DOHH2 (cell line): ENCODE results near the gene IFI27L1.

Source experiments
- H3F3A ChIP-seq: fragments of 200-600 bp; sonication (generic), shearing (Covaris generic); 2 replicates; pipeline ENCODE4 v1.6.0; 2016; ENCODE audit warnings: antibody characterized with exemption, mild to moderate bottlenecking; ENCODE audit not compliant: control insufficient read depth, insufficient read depth
- H3K27ac ChIP-seq: fragments of 200-600 bp; sonication (generic); 2 replicates; pipeline ENCODE4 v1.5.1; 2014; ENCODE audit warnings: low read depth, mild to moderate bottlenecking, low read length, moderate library complexity
- H3K27me3 ChIP-seq: fragments of 200-600 bp; sonication (generic); 2 replicates; pipeline ENCODE4 v1.6.1; 2014; ENCODE audit warnings: mild to moderate bottlenecking, low read length, mixed read lengths; ENCODE audit not compliant: control insufficient read depth
- H3K36me3 ChIP-seq: fragments of 200-600 bp; sonication (generic); 2 replicates; pipeline ENCODE4 v1.6.1; 2014; ENCODE audit warnings: mild to moderate bottlenecking, low read length, moderate library complexity, mixed read lengths; ENCODE audit not compliant: control insufficient read depth
- H3K4me1 ChIP-seq: fragments of 200-600 bp; sonication (generic); 2 replicates; pipeline ENCODE4 v1.6.1; 2014; ENCODE audit warnings: mild to moderate bottlenecking, low read length, mixed read lengths; ENCODE audit not compliant: control insufficient read depth
- H3K4me2 ChIP-seq: fragments of 200-600 bp; sonication (generic); 2 replicates; pipeline ENCODE4 v1.6.0; 2014; ENCODE audit warnings: mild to moderate bottlenecking, low read length, moderate library complexity
- H3K4me3 ChIP-seq: fragments of 200-600 bp; sonication (generic); 2 replicates; pipeline ENCODE4 v1.5.1; 2014; ENCODE audit warnings: mild to moderate bottlenecking, low read length, mixed read lengths
- H3K79me2 ChIP-seq: fragments of 200-600 bp; sonication (generic); 2 replicates; pipeline ENCODE4 v1.6.1; 2014; ENCODE audit warnings: mild to moderate bottlenecking, low read length, mixed read lengths; ENCODE audit not compliant: control insufficient read depth
- H3K9me2 ChIP-seq: fragments of 200-600 bp; sonication (generic); replicated peaks from 2 replicates; pipeline ENCODE4 v1.6.1; 2014; ENCODE audit warnings: mild to moderate bottlenecking, low read length, mixed read lengths; ENCODE audit not compliant: control insufficient read depth
- H3K9me3 ChIP-seq: fragments of 200-600 bp; sonication (generic); 2 replicates; pipeline ENCODE4 v1.6.1; 2014; ENCODE audit warnings: antibody characterized with exemption, low read length, mixed read lengths; ENCODE audit not compliant: control insufficient read depth, insufficient read depth
- H4K20me1 ChIP-seq: fragments of 200-600 bp; sonication (generic); 2 replicates; pipeline ENCODE4 v1.6.0; 2014; ENCODE audit warnings: low read depth, mild to moderate bottlenecking, antibody characterized with exemption, low read length, moderate library complexity; ENCODE audit not compliant: control insufficient read depth, insufficient read depth
- EZH2phosphoT487 ChIP-seq: fragments of 200-600 bp; sonication (generic); IDR thresholded peaks from 2 replicates; pipeline ENCODE4 v1.6.1; 2017; ENCODE audit warnings: borderline replicate concordance, mild to moderate bottlenecking, antibody characterized with exemption, low read length, moderate library complexity, mixed read lengths
- TF ChIP-seq, protein P1 (sequence below): fragments of 200-600 bp; sonication (generic); IDR thresholded peaks from one replicate; pipeline ENCODE4 v1.5.1; 2014; ENCODE audit warnings: antibody characterized with exemption, mild to moderate bottlenecking, low read depth, low read length; ENCODE audit not compliant: poor library complexity, severe bottlenecking

The IFI27L1 gene

GRCh38 chr14:94036313-94037167, 44.6 kb upstream of the IFI27L1 start:
- Histone ChIP-seq H4K20me1 (no peaks in the 10 kb centered on the region), H3K79me2 (no peaks in the 10 kb centered on the region), H3K4me3 (no peak overlapping the region), H3K9me2 (no peaks in the 10 kb centered on the region), H3K27me3 (no peaks in the 10 kb centered on the region), H3F3A (no peaks in the 10 kb centered on the region), H3K4me1 (no peaks in the 10 kb centered on the region), H3K4me2 (no peak overlapping the region), H3K27ac (no peak overlapping the region), H3K9me3 (no peaks in the 10 kb centered on the region), H3K36me3 (no peaks in the 10 kb centered on the region)
- TF ChIP-seq, protein P1, sequence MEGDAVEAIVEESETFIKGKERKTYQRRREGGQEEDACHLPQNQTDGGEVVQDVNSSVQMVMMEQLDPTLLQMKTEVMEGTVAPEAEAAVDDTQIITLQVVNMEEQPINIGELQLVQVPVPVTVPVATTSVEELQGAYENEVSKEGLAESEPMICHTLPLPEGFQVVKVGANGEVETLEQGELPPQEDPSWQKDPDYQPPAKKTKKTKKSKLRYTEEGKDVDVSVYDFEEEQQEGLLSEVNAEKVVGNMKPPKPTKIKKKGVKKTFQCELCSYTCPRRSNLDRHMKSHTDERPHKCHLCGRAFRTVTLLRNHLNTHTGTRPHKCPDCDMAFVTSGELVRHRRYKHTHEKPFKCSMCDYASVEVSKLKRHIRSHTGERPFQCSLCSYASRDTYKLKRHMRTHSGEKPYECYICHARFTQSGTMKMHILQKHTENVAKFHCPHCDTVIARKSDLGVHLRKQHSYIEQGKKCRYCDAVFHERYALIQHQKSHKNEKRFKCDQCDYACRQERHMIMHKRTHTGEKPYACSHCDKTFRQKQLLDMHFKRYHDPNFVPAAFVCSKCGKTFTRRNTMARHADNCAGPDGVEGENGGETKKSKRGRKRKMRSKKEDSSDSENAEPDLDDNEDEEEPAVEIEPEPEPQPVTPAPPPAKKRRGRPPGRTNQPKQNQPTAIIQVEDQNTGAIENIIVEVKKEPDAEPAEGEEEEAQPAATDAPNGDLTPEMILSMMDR, result peak; percentile 93
- TF ChIP-seq EZH2phosphoT487, result no peak

GRCh38 chr14:94037954-94038353, 43.2 kb upstream of the IFI27L1 start:
- no peak for TF ChIP-seq EZH2phosphoT487
- TF ChIP-seq, protein P1, result no peak
- Histone ChIP-seq H3K79me2 (no peaks in the 10 kb centered on the region), H3K27me3 (no peaks in the 10 kb centered on the region), H3K4me3 (no peak overlapping the region), H3K9me3 (no peaks in the 10 kb centered on the region), H3K4me1 (no peaks in the 10 kb centered on the region), H3K27ac (no peak overlapping the region), H3F3A (no peaks in the 10 kb centered on the region), H3K36me3 (no peaks in the 10 kb centered on the region), H3K4me2 (no peak overlapping the region), H3K9me2 (no peaks in the 10 kb centered on the region), H4K20me1 (no peaks in the 10 kb centered on the region)

DNA sequence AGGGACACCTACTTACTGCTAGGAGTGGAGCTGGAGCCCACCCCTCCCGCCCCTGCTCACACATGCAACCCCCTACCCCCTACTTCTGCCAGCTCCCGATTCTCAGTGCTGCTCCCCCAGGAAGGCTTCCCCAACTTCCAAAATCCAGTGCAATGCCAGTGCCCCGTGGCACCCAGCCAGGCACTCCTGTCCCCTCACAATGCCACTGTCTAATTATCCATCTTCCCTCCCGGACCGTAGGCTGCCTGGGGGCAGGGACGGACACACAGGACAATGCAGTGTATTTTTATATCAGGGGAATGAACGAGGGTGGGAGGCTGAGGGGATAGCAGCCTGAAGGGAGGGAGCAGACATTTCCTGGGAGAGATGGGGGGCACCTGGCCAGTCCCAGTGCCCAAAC, 42.6 kb upstream of the IFI27L1 start:
- TF ChIP-seq, protein P1, result no peak
- TF ChIP-seq EZH2phosphoT487, result no peak
- Histone ChIP-seq H4K20me1 (no peaks in the 10 kb centered on the region), H3K36me3 (no peaks in the 10 kb centered on the region), H3K79me2 (no peaks in the 10 kb centered on the region), H3K27ac (no peak overlapping the region), H3F3A (no peaks in the 10 kb centered on the region), H3K4me1 (no peaks in the 10 kb centered on the region), H3K4me2 (no peak overlapping the region), H3K27me3 (no peaks in the 10 kb centered on the region), H3K9me2 (no peaks in the 10 kb centered on the region), H3K9me3 (no peaks in the 10 kb centered on the region), H3K4me3 (no peak overlapping the region)
